H1 (cell line): ENCODE measurements around the gene SMIM28. TPM values are rescaled to one million over a fixed set of nuclear protein-coding genes. Genes with fewer than 3 reads are reported as not detected.
A peak's percentile ranks its signal among the peaks of the same experiment; 100 is the strongest.

Source experiments
- CTCF ChIA-PET: fragments of 300-600 bp; sonication (Branson Sonifier 250); formaldehyde crosslinking; loops from one replicate; lab custom pipeline; 2021; ENCODE audit not compliant: partially characterized antibody; lab: Charles Lee
- POLR2A ChIA-PET: fragments of 300-600 bp; sonication (Branson Sonifier 250); formaldehyde crosslinking; loops from one replicate; lab custom pipeline; 2021; ENCODE audit warnings: inconsistent platforms; ENCODE audit not compliant: partially characterized antibody; lab: Charles Lee
- DNase-seq, 2 experiments: peaks; one replicate each; pipeline versions ENCODE4 v3.0.0 to v3.0.0-alpha.2; 2010 to 2022; ENCODE audit warnings: low spot score in 2 of 2, low read depth in 1 of 2, mixed read lengths in 1 of 2
- FAIRE-seq: peaks from 2 replicates; lab custom pipeline; 2011; peaks lifted over from hg19 to GRCh38; lab: Jason Lieb, UNC
- H2AFZ ChIP-seq: 2 replicates; pipeline ENCODE4 v1.8.1; 2012; ENCODE audit warnings: low read length, inconsistent platforms
- H2AK5ac ChIP-seq: 2 replicates; pipeline ENCODE4 v1.6.1; 2013; ENCODE audit warnings: low read depth, low read length
- H2BK120ac ChIP-seq: replicated peaks from 2 replicates; pipeline ENCODE3; 2013; ENCODE audit warnings: low read depth, low read length, inconsistent platforms
- H2BK12ac ChIP-seq: 2 replicates; pipeline ENCODE4 v1.6.1; 2013; ENCODE audit warnings: low read depth, low read length
- H2BK15ac ChIP-seq: 2 replicates; pipeline ENCODE4 v1.6.1; 2013; ENCODE audit warnings: low read length
- H2BK20ac ChIP-seq: 2 replicates; pipeline ENCODE4 v1.6.1; 2013; ENCODE audit warnings: low read length
- H2BK5ac ChIP-seq: 2 replicates; pipeline ENCODE4 v1.6.1; 2013; ENCODE audit warnings: low read depth, low read length
- H3K14ac ChIP-seq: 2 replicates; pipeline ENCODE4 v1.6.1; 2013; ENCODE audit warnings: inconsistent platforms; ENCODE audit not compliant: insufficient read length
- H3K18ac ChIP-seq: 2 replicates; pipeline ENCODE4 v1.6.1; 2013; ENCODE audit warnings: low read length; ENCODE audit errors: extremely low read depth
- H3K23ac ChIP-seq: 2 replicates; pipeline ENCODE4 v1.6.1; 2013; ENCODE audit warnings: inconsistent platforms; ENCODE audit not compliant: insufficient read length
- H3K23me2 ChIP-seq: 2 replicates; pipeline ENCODE4 v1.6.1; 2013; ENCODE audit warnings: low read depth, low read length
- H3K27ac ChIP-seq: 2 replicates; pipeline ENCODE4 v1.6.1; 2011; ENCODE audit warnings: low read depth, low read length, inconsistent platforms
- H3K27me3 ChIP-seq, 4 experiments: replicated peaks in 1 of 4; 1 replicate in 1 of 4; 2 replicates in 3 of 4; pipeline versions ENCODE4 v1.6.1 to v1.8.1; 2011 to 2013; ENCODE audit warnings: low read length in 3 of 4, mild to moderate bottlenecking in 3 of 4, inconsistent platforms in 2 of 4, mixed read lengths in 2 of 4, moderate library complexity in 1 of 4; ENCODE audit not compliant: control insufficient read depth in 3 of 4, insufficient read depth in 3 of 4; ENCODE audit errors: extremely low read depth in 1 of 4
- H3K36me3 ChIP-seq, 4 experiments: 2 replicates each; pipeline versions ENCODE4 v1.6.1 to v1.8.1; 2011 to 2013; ENCODE audit warnings: mild to moderate bottlenecking in 4 of 4, low read length in 3 of 4, moderate library complexity in 2 of 4, control low read depth in 1 of 4, inconsistent platforms in 1 of 4; ENCODE audit not compliant: insufficient read depth in 4 of 4, control insufficient read depth in 2 of 4
- H3K4ac ChIP-seq: replicated peaks from 2 replicates; pipeline ENCODE3; 2013; ENCODE audit warnings: low read length, low read depth, mixed read lengths, inconsistent platforms; ENCODE audit not compliant: insufficient read length
- H3K4me1 ChIP-seq, 4 experiments: replicated peaks in 1 of 4; 1 replicate in 1 of 4; 2 replicates in 3 of 4; pipeline versions ENCODE4 v1.6.1 to v1.8.1; 2011 to 2013; ENCODE audit warnings: low read length in 3 of 4, inconsistent platforms in 2 of 4, mixed read lengths in 1 of 4; ENCODE audit not compliant: insufficient read depth in 4 of 4, control insufficient read depth in 3 of 4
- H3K4me2 ChIP-seq, 2 experiments: 2 replicates each; pipeline versions ENCODE4 v1.6.1 to v1.8.1; 2011 to 2013; ENCODE audit warnings: low read depth in 2 of 2, low read length in 2 of 2, control low read depth in 1 of 2, inconsistent platforms in 1 of 2, mild to moderate bottlenecking in 1 of 2; ENCODE audit not compliant: insufficient read depth in 1 of 2
- H3K4me3 ChIP-seq, 4 experiments: fragments of 200-600, 300-600 bp in 1 of 4; sonication (generic), shearing (Covaris generic), sonication (Bioruptor Twin) in 1 of 4; 2 replicates each; pipeline versions ENCODE4 v1.5.1 to v1.8.1; 2011 to 2016; ENCODE audit warnings: low read length in 4 of 4, low read depth in 3 of 4, control low read depth in 2 of 4, inconsistent platforms in 2 of 4, mild to moderate bottlenecking in 2 of 4, mixed read lengths in 1 of 4, moderate library complexity in 1 of 4; ENCODE audit not compliant: insufficient read depth in 2 of 4; ENCODE audit errors: extremely low read depth in 1 of 4
- H3K56ac ChIP-seq: replicated peaks from 2 replicates; pipeline ENCODE3; 2013; ENCODE audit warnings: low read depth, mild to moderate bottlenecking, mixed read lengths, low read length, inconsistent platforms; ENCODE audit not compliant: insufficient read length
- H3K79me1 ChIP-seq: 2 replicates; pipeline ENCODE4 v1.6.1; 2013; ENCODE audit warnings: low read depth, low read length, control low read depth
- H3K79me2 ChIP-seq, 2 experiments: 2 replicates each; pipeline versions ENCODE4 v1.6.1 to v1.8.1; 2012 to 2013; ENCODE audit warnings: low read length in 2 of 2, mild to moderate bottlenecking in 2 of 2, inconsistent platforms in 1 of 2; ENCODE audit not compliant: insufficient read depth in 2 of 2, control insufficient read depth in 1 of 2
- H3K9ac ChIP-seq, 4 experiments: replicated peaks in 1 of 4; 1 replicate in 1 of 4; 2 replicates in 3 of 4; pipeline versions ENCODE4 v1.6.1 to v1.8.1; 2011 to 2013; ENCODE audit warnings: low read depth in 3 of 4, low read length in 3 of 4, control low read depth in 2 of 4, mild to moderate bottlenecking in 2 of 4, moderate library complexity in 2 of 4, inconsistent platforms in 1 of 4; ENCODE audit errors: extremely low read depth in 1 of 4
- H3K9me3 ChIP-seq, 2 experiments: 2 replicates each; pipeline versions ENCODE4 v1.6.1 to v1.8.1; 2012 to 2013; ENCODE audit warnings: mild to moderate bottlenecking in 2 of 2, moderate library complexity in 2 of 2, control low read depth in 1 of 2, inconsistent platforms in 1 of 2, low read depth in 1 of 2, low read length in 1 of 2, mixed read lengths in 1 of 2; ENCODE audit not compliant: insufficient read depth in 2 of 2
- H4K20me1 ChIP-seq, 2 experiments: replicated peaks in 1 of 2; 2 replicates each; pipeline versions ENCODE3 to v1.8.1; 2011 to 2013; ENCODE audit warnings: inconsistent platforms in 2 of 2, low read length in 2 of 2, mild to moderate bottlenecking in 1 of 2; ENCODE audit not compliant: insufficient read depth in 2 of 2, control insufficient read depth in 1 of 2
- H4K5ac ChIP-seq: 2 replicates; pipeline ENCODE4 v1.6.1; 2013; ENCODE audit warnings: low read length, low read depth, mixed read lengths, inconsistent platforms; ENCODE audit not compliant: insufficient read length
- H4K8ac ChIP-seq: 2 replicates; pipeline ENCODE4 v1.8.0; 2013; ENCODE audit warnings: mild to moderate bottlenecking, moderate library complexity, low read length, inconsistent platforms; ENCODE audit not compliant: insufficient read depth; ENCODE audit errors: extremely low read depth
- H4K91ac ChIP-seq: replicated peaks from 2 replicates; pipeline ENCODE3; 2013; ENCODE audit warnings: low read length, mixed read lengths, inconsistent platforms; ENCODE audit not compliant: insufficient read length
- CEBPB ChIP-seq: IDR thresholded peaks from 2 replicates; pipeline ENCODE4 v1.6.1; 2012; ENCODE audit warnings: low read depth, low read length
- CHD1 ChIP-seq: IDR thresholded peaks from 2 replicates; pipeline ENCODE4 v1.6.1; 2012; ENCODE audit warnings: low read depth, low read length, improper control_type of control experiment
- CREB1 ChIP-seq: IDR thresholded peaks from 2 replicates; pipeline ENCODE4 v1.6.1; 2012; ENCODE audit warnings: inconsistent platforms
- E2F6 ChIP-seq: IDR thresholded peaks from 2 replicates; pipeline ENCODE4 v1.6.1; 2012; ENCODE audit warnings: inconsistent platforms
- HDAC6 ChIP-seq: IDR thresholded peaks from one replicate; pipeline ENCODE4 v1.7.1; 2012; ENCODE audit warnings: low read depth, mild to moderate bottlenecking, inconsistent platforms, low read length, moderate library complexity
- MAFK ChIP-seq: IDR thresholded peaks from 2 replicates; pipeline ENCODE4 v1.6.1; 2012; ENCODE audit warnings: low read depth, mild to moderate bottlenecking, improper control_type of control experiment, low read length
- MAX ChIP-seq: IDR thresholded peaks from 2 replicates; pipeline ENCODE4 v1.6.1; 2012; ENCODE audit warnings: inconsistent platforms
- NANOG ChIP-seq: IDR thresholded peaks from 2 replicates; pipeline ENCODE4 v1.6.1; 2011; ENCODE audit warnings: low read length, low read depth, mild to moderate bottlenecking, inconsistent platforms; ENCODE audit not compliant: insufficient read depth, poor library complexity, severe bottlenecking
- POLR2AphosphoS5 ChIP-seq: IDR thresholded peaks from 2 replicates; pipeline ENCODE4 v1.6.1; 2011; ENCODE audit warnings: low read depth, low read length
- SP4 ChIP-seq: IDR thresholded peaks from 2 replicates; pipeline ENCODE4 v1.6.1; 2012; ENCODE audit warnings: low read length, inconsistent platforms
- TAF7 ChIP-seq: optimal IDR thresholded peaks from 2 replicates; pipeline ENCODE3; 2011; ENCODE audit warnings: low read depth, mild to moderate bottlenecking, inconsistent platforms, low read length, moderate library complexity, borderline replicate concordance
- WGBS, 2 experiments: shearing (Covaris generic) in 1 of 2; methylation state at CpG; one replicate each; pipeline versions ENCODE4 v1.1.6 to v1.1.7; 2013 to 2015; ENCODE audit warnings: low lambda C conversion rate in 2 of 2, mixed read lengths in 2 of 2, inconsistent platforms in 1 of 2, low coverage in 1 of 2, missing lambda C conversion rate in 1 of 2; ENCODE audit not compliant: insufficient replicate concordance in 2 of 2, insufficient coverage in 1 of 2, insufficient read length in 1 of 2; ENCODE audit errors: extremely low coverage in 1 of 2, missing lambda C conversion rate in 1 of 2; 5-methylcytosine and 5-hydroxymethylcytosine counted together
- polyA plus RNA-seq, 7 experiments: library from polyadenylated mRNA; depleted of rRNA in 3 of 7; stranded (reverse) in 5 of 7; unstranded in 2 of 7; fragments of >200 nt in 5 of 7; fragments of 200-250 nt in 2 of 7; gene quantifications; 1 replicate in 5 of 7; 2 replicates in 1 of 7; 4 replicates in 1 of 7; pipeline versions ENCODE4 v1.2.1 to v1.2.3, GENCODE V29; 2011 to 2013; ENCODE audit warnings: missing spikeins in 2 of 7, mixed read lengths in 2 of 7
- total RNA-seq: library from RNA; stranded (reverse); fragmentation: NEBNext Ultra II Directional; extraction: Animal tissue kit (Norgen Biotek cat#: 25700); gene quantifications from 2 replicates; pipeline ENCODE4 v1.2.1, GENCODE V29; 2021

Gene SMIM28
- total and polyA plus RNA-seq, 2 of the 8 experiments (the other 6 are each of a cell fraction or from before 2014, with no cell fraction given) = not detected

GRCh38 chr6:138331984-138332383 is 45.7 kb upstream of the SMIM28 start:
- DNase-seq (no peak), FAIRE-seq (peak; percentile 7)
- Histone ChIP-seq H3K4me2 (peak overlapping the region; percentile 59 to 74), H3K14ac (no peak overlapping the region), H2BK15ac (no peak overlapping the region), H4K8ac (no peak overlapping the region), H3K4me1 (peaks cover 8 to 18% (median 11%) of the 10 kb centered on the region in 4 experiments; a peak in 6 of 7 replicates), H3K18ac (peak overlapping the region; percentile 72), H3K23ac (no peak overlapping the region), H2AFZ (no peak overlapping the region), H3K9ac (no peak overlapping the region), H2BK5ac (peak overlapping the region; percentile 84; the same call in 1 of the 2 replicates), H2AK5ac (peak overlapping the region; percentile 83; the same call in 1 of the 2 replicates), H3K4ac (peak overlapping the region; percentile 16), H3K9me3 (no peaks in the 10 kb centered on the region), H2BK120ac (no peak overlapping the region), H2BK12ac (peak overlapping the region; percentile 82), H3K23me2 (no peaks in the 10 kb centered on the region), H3K79me2 (no peaks in the 10 kb centered on the region), H3K27me3 (no peaks in the 10 kb centered on the region), H2BK20ac (0 out of 2 replicates have a peak overlapping the region, but pooled peaks have one; percentile 8), H4K91ac (no peak overlapping the region)
- POLR2A ChIA-PET = interaction anchor here (1.0 kb wide), 2 partner anchors 15 to 20 kb away, joined by 3 to 6 read pairs; no protein-coding TSS in a partner anchor
- TF ChIP-seq CEBPB (no peak), NANOG (no peak), POLR2AphosphoS5 (no peak), MAFK (no peak), HDAC6 (no peak), CHD1 (no peak), MAX (no peak), E2F6 (no peak), SP4 (no peak), CREB1 (no peak), TAF7 (no peak)
- TF ChIP-seq, all 59 proteins: peak for 0
- 41% methylated on average over 2 of the region's 2 CpGs; no CpG with 5 or more reads in 1 of the 2 experiments for WGBS, 2 experiments
- no peaks in the 10 kb centered on the region for H4K20me1 ChIP-seq
- H3K79me1 ChIP-seq = no peaks in the 10 kb centered on the region
- 0 out of 8 replicates have a peak overlapping the region, but pooled peaks of 1 of the 4 experiments have one; percentile 21 for H3K4me3 ChIP-seq
- H4K5ac ChIP-seq = no peak overlapping the region
- H3K27ac ChIP-seq = no peak overlapping the region
- H3K36me3 ChIP-seq = peaks cover 0 to 11% (median 6%) of the 10 kb centered on the region in 4 experiments; a peak in 4 of 8 replicates
- H3K56ac ChIP-seq = no peak overlapping the region
- CTCF ChIA-PET = interaction anchor here (0.6 to 1.3 kb wide), 4 partner anchors 14 to 72 kb away, joined by 3 read pairs; partner anchors contain the start of gene HEBP2
